ENCODE measurements around the gene NBEA. TPM values are rescaled to one million over a fixed set of nuclear protein-coding genes. Genes with fewer than 3 reads are reported as not detected.
"Not testable (repeated sequence)": the region's sequence is repeated elsewhere in the genome, so short reads cannot be mapped to it uniquely, and the experiment has no call there.

Gene NBEA
- total and polyA plus RNA-seq, 2 experiments from 2014 or later: 2.6 to 12.3 TPM

- WGBS (ENCODE audit: low lambda C conversion rate, missing lambda C conversion rate): 68% methylated on average over 4 of the region's 4 CpGs
- TF ChIP-seq EZH2phosphoT487 (IDR thresholded peaks at IDR 0.05; ENCODE audit: low read depth, severe bottlenecking, unreplicated experiment) (no peak), CTCF (IDR thresholded peaks at IDR 0.05; ENCODE audit: poor library complexity) (no peak), EZH2 (IDR thresholded peaks at IDR 0.05; ENCODE audit: borderline replicate concordance) (no peak)
Observed at GRCh38 chr13:35092251-35092650, 150.2 kb downstream of the NBEA start.

DNA sequence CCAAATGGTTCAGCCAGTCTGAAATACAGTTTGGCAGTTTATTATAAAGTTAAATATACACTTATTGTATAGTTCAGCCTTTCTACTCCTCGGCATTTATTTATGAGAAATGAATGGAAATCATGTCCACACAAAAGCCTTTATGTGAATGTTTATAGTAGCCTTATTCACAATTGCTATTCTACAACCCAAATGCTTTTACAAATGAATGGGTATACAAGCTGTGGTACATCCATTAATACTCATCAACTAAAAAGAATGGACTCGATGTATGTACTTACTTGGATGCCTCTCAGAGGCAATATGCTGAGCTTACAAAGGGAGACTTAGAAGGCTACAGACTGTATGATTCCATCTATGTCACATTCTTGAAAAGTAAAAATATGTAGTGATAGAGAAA is 150.7 kb downstream of the NBEA start:
- no peak for TF ChIP-seq CTCF (IDR thresholded peaks at IDR 0.05; ENCODE audit: poor library complexity)
- TF ChIP-seq EZH2 (IDR thresholded peaks at IDR 0.05; ENCODE audit: borderline replicate concordance): no peak
- Histone ChIP-seq H4K20me1 (ENCODE audit: insufficient read depth, poor library complexity, severe bottlenecking) (no peaks in the 10 kb centered on the region), H3K4me3 (no peak overlapping the region), H3K36me3 (replicated peaks; ENCODE audit: insufficient read depth, low read depth) (no peaks in the 10 kb centered on the region), H3K4me2 (no peak overlapping the region), H3K4me1 (ENCODE audit: insufficient read depth) (no peaks in the 10 kb centered on the region), H3K9me2 (replicated peaks; ENCODE audit: insufficient read depth) (no peaks in the 10 kb centered on the region), H3K27me3 (no peaks in the 10 kb centered on the region), H3K79me2 (no peaks in the 10 kb centered on the region), H2AFZ (no peak overlapping the region), H3K9me3 (ENCODE audit: low read depth) (no peaks in the 10 kb centered on the region), H3K27ac (no peak overlapping the region)
- DNase-seq (ENCODE audit: low spot score): no peak
- WGBS (ENCODE audit: low lambda C conversion rate, missing lambda C conversion rate): 95% methylated on average over 2 of the region's 2 CpGs

More at GRCh38 chr13:35092251-35092650, 150.2 kb downstream of the NBEA start:
- no peak overlapping the region for H3K27ac ChIP-seq
- no peaks in the 10 kb centered on the region for H4K20me1 ChIP-seq (ENCODE audit: insufficient read depth, poor library complexity, severe bottlenecking)
- H3K9me2 ChIP-seq (replicated peaks; ENCODE audit: insufficient read depth): no peaks in the 10 kb centered on the region
- no peaks in the 10 kb centered on the region for H3K36me3 ChIP-seq (replicated peaks; ENCODE audit: insufficient read depth, low read depth)
- H3K4me2 ChIP-seq: no peak overlapping the region
- DNase-seq (ENCODE audit: low spot score): no peak
- no peak overlapping the region for H2AFZ ChIP-seq
- H3K4me1 ChIP-seq (ENCODE audit: insufficient read depth): no peaks in the 10 kb centered on the region
- no peaks in the 10 kb centered on the region for H3K9me3 ChIP-seq (ENCODE audit: low read depth)
- H3K79me2 ChIP-seq: no peaks in the 10 kb centered on the region
- H3K27me3 ChIP-seq: no peaks in the 10 kb centered on the region
- no peak overlapping the region for H3K4me3 ChIP-seq

- no peaks in the 10 kb centered on the region for H4K20me1 ChIP-seq (ENCODE audit: insufficient read depth, poor library complexity, severe bottlenecking)
- H3K36me3 ChIP-seq (replicated peaks; ENCODE audit: insufficient read depth, low read depth): no peaks in the 10 kb centered on the region
- no peaks in the 10 kb centered on the region for H3K79me2 ChIP-seq
- no peaks in the 10 kb centered on the region for H3K4me1 ChIP-seq (ENCODE audit: insufficient read depth)
- no peak overlapping the region for H3K4me3 ChIP-seq
- H3K27ac ChIP-seq: no peak overlapping the region
- H3K4me2 ChIP-seq: no peak overlapping the region
- WGBS (ENCODE audit: low lambda C conversion rate, missing lambda C conversion rate): 86% methylated on average over 1 of the region's 1 CpG
- no peak for DNase-seq (ENCODE audit: low spot score)
- TF ChIP-seq EZH2phosphoT487 (IDR thresholded peaks at IDR 0.05; ENCODE audit: low read depth, severe bottlenecking, unreplicated experiment) (no peak), EZH2 (IDR thresholded peaks at IDR 0.05; ENCODE audit: borderline replicate concordance) (no peak), CTCF (IDR thresholded peaks at IDR 0.05; ENCODE audit: poor library complexity) (no peak)
- H3K27me3 ChIP-seq: no peaks in the 10 kb centered on the region
- H3K9me2 ChIP-seq (replicated peaks; ENCODE audit: insufficient read depth): no peaks in the 10 kb centered on the region
- H2AFZ ChIP-seq: no peak overlapping the region
- H3K9me3 ChIP-seq (ENCODE audit: low read depth): no peaks in the 10 kb centered on the region
Observed at GRCh38 chr13:35093356-35093755, 151.3 kb downstream of the NBEA start.

GRCh38 chr13:35106771-35107170 is 164.7 kb downstream of the NBEA start:
- H3K9me2 ChIP-seq (replicated peaks; ENCODE audit: insufficient read depth); H3K36me3 ChIP-seq (replicated peaks; ENCODE audit: insufficient read depth, low read depth); H3K79me2 ChIP-seq; H3K4me2 ChIP-seq; H2AFZ ChIP-seq; H3K27me3 ChIP-seq; H3K4me3 ChIP-seq; H3K27ac ChIP-seq; H3K9me3 ChIP-seq (ENCODE audit: low read depth); DNase-seq (ENCODE audit: low spot score); H4K20me1 ChIP-seq (ENCODE audit: insufficient read depth, poor library complexity, severe bottlenecking); H3K4me1 ChIP-seq (ENCODE audit: insufficient read depth): not testable (repeated sequence)

All from hepatocyte (in vitro differentiated cells).